ENCODE measurements around the gene CAPN15. TPM values are rescaled to one million over a fixed set of nuclear protein-coding genes. Genes with fewer than 3 reads are reported as not detected.
"Not testable (repeated sequence)": the region's sequence is repeated elsewhere in the genome, so short reads cannot be mapped to it uniquely, and the experiment has no call there.

CAPN15 gene
- total and polyA plus RNA-seq, 4 donors, result 15.3 to 33.9 (median 26.0) TPM

- H3K4me3 ChIP-seq (ENCODE audit: low read length in 2 of 2), result no peak overlapping the region
Observed at GRCh38 chr16:503150-504071, 24.1 kb upstream of the CAPN15 start.

GRCh38 chr16:505479-506245, 21.9 kb upstream of the CAPN15 start:
- Histone ChIP-seq H3K36me3 (ENCODE audit: control insufficient read depth in 1 of 2, insufficient read depth in 2 of 2, low read length in 1 of 2) (no peaks in the 10 kb centered on the region), H3K9me3 (ENCODE audit: control insufficient read depth, low read length) (no peaks in the 10 kb centered on the region), H3K4me3 (ENCODE audit: low read length in 2 of 2) (no peak overlapping the region), H3K4me1 (ENCODE audit: control insufficient read depth in 1 of 2, insufficient read depth in 2 of 2, low read length in 2 of 2) (no peaks in the 10 kb centered on the region), H3K27ac (ENCODE audit: low read depth in 1 of 2, low read length in 2 of 2) (no peak overlapping the region), H3K27me3 (ENCODE audit: control insufficient read depth in 1 of 2, insufficient read depth in 2 of 2, low read length in 1 of 2) (no peaks in the 10 kb centered on the region)
- DNase-seq (peak in 1 of 2 donors; percentile 36), ATAC-seq (ENCODE audit: low FRiP score) (no peak)
- intact Hi-C loops (cut with DNase I), result no loop called here
- WGBS, 2 donors, result 91 to 92% methylated on average over 33 of the region's 33 CpGs

More at GRCh38 chr16:503150-504071, 24.1 kb upstream of the CAPN15 start:
- intact Hi-C loops (cut with DNase I), result no loop called here
- Histone ChIP-seq H3K4me1 (ENCODE audit: control insufficient read depth in 1 of 2, insufficient read depth in 2 of 2, low read length in 2 of 2) (no peaks in the 10 kb centered on the region), H3K9me3 (ENCODE audit: control insufficient read depth, low read length) (no peaks in the 10 kb centered on the region), H3K27me3 (ENCODE audit: control insufficient read depth in 1 of 2, insufficient read depth in 2 of 2, low read length in 1 of 2) (no peaks in the 10 kb centered on the region), H3K36me3 (ENCODE audit: control insufficient read depth in 1 of 2, insufficient read depth in 2 of 2, low read length in 1 of 2) (no peaks in the 10 kb centered on the region), H3K27ac (ENCODE audit: low read depth in 1 of 2, low read length in 2 of 2) (no peak overlapping the region)
- DNase-seq, result peak in 1 of 2 donors; percentile 36
- peak; percentile 36 for ATAC-seq (ENCODE audit: low FRiP score)
- whole genome bisulfite sequencing, 2 donors, result 93 to 96% methylated on average over 23 of the region's 23 CpGs

GRCh38 chr16:506246-506546, 21.3 kb upstream of the CAPN15 start:
- 94 to 95% methylated on average over 7 of the region's 7 CpGs for WGBS, 2 donors
- intact Hi-C loops (cut with DNase I), result no loop called here
- no peak overlapping the region for H3K4me3 ChIP-seq (ENCODE audit: low read length in 2 of 2)
- no peaks in the 10 kb centered on the region for H3K9me3 ChIP-seq (ENCODE audit: control insufficient read depth, low read length)
- ATAC-seq (ENCODE audit: low FRiP score), result no peak
- H3K4me1 ChIP-seq (ENCODE audit: control insufficient read depth in 1 of 2, insufficient read depth in 2 of 2, low read length in 2 of 2), result no peaks in the 10 kb centered on the region
- no peaks in the 10 kb centered on the region for H3K27me3 ChIP-seq (ENCODE audit: control insufficient read depth in 1 of 2, insufficient read depth in 2 of 2, low read length in 1 of 2)
- DNase-seq, result peak in 1 of 2 donors; percentile 27
- H3K36me3 ChIP-seq (ENCODE audit: control insufficient read depth in 1 of 2, insufficient read depth in 2 of 2, low read length in 1 of 2), result no peaks in the 10 kb centered on the region
- H3K27ac ChIP-seq (ENCODE audit: low read depth in 1 of 2, low read length in 2 of 2), result no peak overlapping the region

GRCh38 chr16:507527-507926, 20.0 kb upstream of the CAPN15 start:
- H3K4me3 ChIP-seq (ENCODE audit: low read length in 2 of 2); H3K9me3 ChIP-seq (ENCODE audit: control insufficient read depth, low read length); H3K27me3 ChIP-seq (ENCODE audit: control insufficient read depth in 1 of 2, insufficient read depth in 2 of 2, low read length in 1 of 2); intact Hi-C loops (cut with DNase I); ATAC-seq (ENCODE audit: low FRiP score); H3K4me1 ChIP-seq (ENCODE audit: control insufficient read depth in 1 of 2, insufficient read depth in 2 of 2, low read length in 2 of 2); H3K36me3 ChIP-seq (ENCODE audit: control insufficient read depth in 1 of 2, insufficient read depth in 2 of 2, low read length in 1 of 2); H3K27ac ChIP-seq (ENCODE audit: low read depth in 1 of 2, low read length in 2 of 2): not testable (repeated sequence)
- 76 to 80% methylated on average over 14 of the region's 14 CpGs for WGBS, 2 donors
- DNase-seq, result peak in 1 of 2 donors; percentile 37

GRCh38 chr16:507996-508395, 19.5 kb upstream of the CAPN15 start:
- WGBS, 2 donors, result 85% methylated on average over 6 of the region's 6 CpGs
- Histone ChIP-seq H3K36me3 (ENCODE audit: control insufficient read depth in 1 of 2, insufficient read depth in 2 of 2, low read length in 1 of 2) (no peaks in the 10 kb centered on the region), H3K4me1 (ENCODE audit: control insufficient read depth in 1 of 2, insufficient read depth in 2 of 2, low read length in 2 of 2) (no peaks in the 10 kb centered on the region), H3K9me3 (ENCODE audit: control insufficient read depth, low read length) (no peaks in the 10 kb centered on the region), H3K27ac (ENCODE audit: low read depth in 1 of 2, low read length in 2 of 2) (no peak overlapping the region), H3K27me3 (ENCODE audit: control insufficient read depth in 1 of 2, insufficient read depth in 2 of 2, low read length in 1 of 2) (no peaks in the 10 kb centered on the region), H3K4me3 (ENCODE audit: low read length in 2 of 2) (no peak overlapping the region)
- DNase-seq (no peak), ATAC-seq (ENCODE audit: low FRiP score) (no peak)
- intact Hi-C loops (cut with DNase I), result no loop called here

- ATAC-seq (ENCODE audit: low FRiP score) (no peak), DNase-seq (peak in 1 of 2 donors; percentile 58)
- Histone ChIP-seq H3K27ac (ENCODE audit: low read depth in 1 of 2, low read length in 2 of 2) (no peak overlapping the region), H3K9me3 (ENCODE audit: control insufficient read depth, low read length) (no peaks in the 10 kb centered on the region), H3K4me3 (ENCODE audit: low read length in 2 of 2) (no peak overlapping the region), H3K36me3 (ENCODE audit: control insufficient read depth in 1 of 2, insufficient read depth in 2 of 2, low read length in 1 of 2) (no peaks in the 10 kb centered on the region), H3K4me1 (ENCODE audit: control insufficient read depth in 1 of 2, insufficient read depth in 2 of 2, low read length in 2 of 2) (no peaks in the 10 kb centered on the region), H3K27me3 (ENCODE audit: control insufficient read depth in 1 of 2, insufficient read depth in 2 of 2, low read length in 1 of 2) (no peaks in the 10 kb centered on the region)
- 80 to 85% methylated on average over 18 of the region's 18 CpGs for WGBS, 2 donors
- intact Hi-C loops (cut with DNase I), result no loop called here
Observed at GRCh38 chr16:508884-509736, 18.4 kb upstream of the CAPN15 start.

GRCh38 chr16:510066-510825, 17.3 kb upstream of the CAPN15 start:
- Histone ChIP-seq H3K27ac (ENCODE audit: low read depth in 1 of 2, low read length in 2 of 2) (no peak overlapping the region), H3K4me1 (ENCODE audit: control insufficient read depth in 1 of 2, insufficient read depth in 2 of 2, low read length in 2 of 2) (no peaks in the 10 kb centered on the region), H3K9me3 (ENCODE audit: control insufficient read depth, low read length) (no peaks in the 10 kb centered on the region), H3K4me3 (ENCODE audit: low read length in 2 of 2) (no peak overlapping the region), H3K36me3 (ENCODE audit: control insufficient read depth in 1 of 2, insufficient read depth in 2 of 2, low read length in 1 of 2) (peaks cover 0 to 1% of the 10 kb centered on the region in 2 donors), H3K27me3 (ENCODE audit: control insufficient read depth in 1 of 2, insufficient read depth in 2 of 2, low read length in 1 of 2) (no peaks in the 10 kb centered on the region)
- WGBS, 2 donors, result 95% methylated on average over 35 of the region's 35 CpGs
- peak in 1 of 2 donors; percentile 69 for DNase-seq
- ATAC-seq (ENCODE audit: low FRiP score), result no peak
- intact Hi-C loops (cut with DNase I), result no loop called here

- no peaks in the 10 kb centered on the region for H3K9me3 ChIP-seq (ENCODE audit: control insufficient read depth, low read length)
- ATAC-seq (ENCODE audit: low FRiP score) (no peak), DNase-seq (no peak)
- no peak overlapping the region for H3K27ac ChIP-seq (ENCODE audit: low read depth in 1 of 2, low read length in 2 of 2)
- H3K4me3 ChIP-seq (ENCODE audit: low read length in 2 of 2), result no peak overlapping the region
- H3K27me3 ChIP-seq (ENCODE audit: control insufficient read depth in 1 of 2, insufficient read depth in 2 of 2, low read length in 1 of 2), result no peaks in the 10 kb centered on the region
- intact Hi-C loops (cut with DNase I), result no loop called here
- H3K4me1 ChIP-seq (ENCODE audit: control insufficient read depth in 1 of 2, insufficient read depth in 2 of 2, low read length in 2 of 2), result no peaks in the 10 kb centered on the region
- 89 to 92% methylated on average over 6 of the region's 6 CpGs for WGBS, 2 donors
- H3K36me3 ChIP-seq (ENCODE audit: control insufficient read depth in 1 of 2, insufficient read depth in 2 of 2, low read length in 1 of 2), result peaks cover 0 to 8% of the 10 kb centered on the region in 2 donors
Observed at GRCh38 chr16:512802-513201, 14.7 kb upstream of the CAPN15 start.

Data from aorta (tissue), 5 donors.